PFSK-1 (cell line): Measurements from ENCODE around the gene LRRC3.

Experiments used
- SIN3A ChIP-seq: IDR thresholded peaks from 2 replicates; pipeline ENCODE4 v1.6.1; 2012; ENCODE audit warnings: mild to moderate bottlenecking, low read length, moderate library complexity, borderline replicate concordance; ENCODE audit not compliant: insufficient read depth
- TAF1 ChIP-seq: IDR thresholded peaks from 2 replicates; pipeline ENCODE4 v1.6.1; 2012; ENCODE audit warnings: low read length, control low read depth, borderline replicate concordance; ENCODE audit not compliant: insufficient read depth

DNA sequence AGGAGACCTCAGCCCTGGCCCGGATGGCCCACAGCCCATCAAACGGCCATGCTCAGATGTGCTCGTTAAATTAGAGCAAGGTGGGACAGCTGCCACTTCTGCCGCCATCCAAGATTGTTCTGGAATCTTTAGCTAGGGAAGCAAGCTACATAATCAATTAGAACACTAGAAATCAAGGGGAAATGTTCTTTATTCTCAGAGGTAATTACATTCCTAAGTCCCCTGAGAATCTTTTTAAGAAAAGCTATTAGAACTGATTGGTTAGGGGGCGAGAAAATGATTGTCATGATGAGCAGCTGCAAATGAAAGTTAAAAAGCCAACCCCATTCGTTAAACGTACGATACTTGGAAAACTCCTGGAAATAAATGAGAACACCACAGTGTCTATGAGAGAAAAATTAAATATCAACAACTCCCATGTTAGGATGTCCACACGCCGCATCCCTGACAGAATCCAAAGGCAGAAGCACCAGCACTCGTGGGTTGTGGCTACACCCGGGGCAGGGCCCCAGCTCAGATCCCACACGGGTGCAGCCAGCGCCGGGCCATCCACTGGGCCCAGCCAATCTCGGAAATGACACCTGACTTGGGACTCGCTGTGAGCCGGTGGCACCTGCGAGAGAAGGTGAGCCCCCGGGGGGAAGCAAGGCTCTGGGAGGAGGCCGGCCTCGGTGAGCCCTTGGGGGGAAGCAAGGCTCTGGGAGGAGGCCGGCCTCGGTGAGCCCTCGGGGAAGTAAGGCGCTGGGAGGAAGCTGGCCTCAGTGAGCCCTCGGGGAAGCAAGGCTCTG, 47.1 kb downstream of the LRRC3 start:
- no peak for TF ChIP-seq TAF1
- TF ChIP-seq SIN3A, result no peak
